ENCODE data around the gene FOXF2. TPM values are rescaled to one million over a fixed set of nuclear protein-coding genes. Genes with fewer than 3 reads are reported as not detected.

FOXF2 gene
- total and polyA plus RNA-seq, 2 of the 13 experiments (the other 11 are each of a cell fraction or from before 2014, with no cell fraction given): not detected

DNA sequence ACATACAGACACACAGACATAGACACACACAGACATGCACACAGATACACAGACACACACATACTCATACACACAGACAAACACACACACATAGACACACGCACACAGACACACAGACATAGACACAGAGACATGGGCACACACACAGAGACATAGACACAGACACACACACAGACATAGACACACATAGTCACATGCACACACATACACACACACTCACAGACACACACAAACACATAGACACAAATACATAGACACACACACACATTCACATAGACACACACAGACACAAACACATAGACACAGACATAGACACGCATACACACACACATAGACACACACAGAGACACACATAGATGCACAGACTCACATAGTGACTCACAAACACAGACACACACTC lies 13.5 kb downstream of the FOXF2 start:
- H3K36me3 ChIP-seq (replicated peaks in 1 of 2; ENCODE audit: control insufficient read depth in 1 of 2, insufficient read depth in 2 of 2, low read length in 2 of 2): no peaks in the 10 kb centered on the region
- ChIA-PET POLR2A (no interaction called here), CTCF (ENCODE audit: low intra/inter-chr PET ratio, low total read pairs) (no interaction called here)
- H4K20me1 ChIP-seq (ENCODE audit: insufficient read depth, low read length): no peaks in the 10 kb centered on the region
- no peak overlapping the region for H3K4me3 ChIP-seq (replicated peaks in 1 of 3; ENCODE audit: insufficient read depth in 1 of 3, low read depth in 2 of 3, low read length in 3 of 3)
- ATAC-seq (no peak), DNase-seq (ENCODE audit: low spot score) (no peak), FAIRE-seq (peak; percentile 84)
- BruUV-seq (replicated peaks): no TSS peak
- H3K9ac ChIP-seq (ENCODE audit: insufficient read depth, low read depth, low read length): no peak overlapping the region
- WGBS (ENCODE audit: low lambda C conversion rate): 0% methylated on average over 2 of the region's 2 CpGs
- H3K4me2 ChIP-seq (ENCODE audit: low read depth, low read length): no peak overlapping the region
- no peaks in the 10 kb centered on the region for H3K9me3 ChIP-seq (ENCODE audit: low read length)
- no peak overlapping the region for H2AFZ ChIP-seq (ENCODE audit: low read length)
- no peaks in the 10 kb centered on the region for H3K79me2 ChIP-seq (ENCODE audit: insufficient read depth, low read length)
- H3K27ac ChIP-seq (ENCODE audit: extremely low read length, insufficient read depth, low read length): no peak overlapping the region
- intact Hi-C loops (cut with micrococcal nuclease; ENCODE audit: unreplicated experiment): no loop called here
- in situ Hi-C loops (cut with HindIII; ENCODE audit: extremely low pct_ligation_motif_present, low pct_unique_long_range_greater_than_20kb): no loop called here
- peaks cover 20 to 95% of the 10 kb centered on the region in 2 experiments; a peak in 4 of 5 replicates for H3K27me3 ChIP-seq (ENCODE audit: control insufficient read depth in 1 of 2, insufficient read depth in 2 of 2, low read length in 2 of 2)
- no peaks in the 10 kb centered on the region for H3K4me1 ChIP-seq (ENCODE audit: insufficient read depth, low read length)
- TF ChIP-seq NCOA5 (CRISPR knock-in tag; IDR thresholded peaks at IDR 0.05) (no peak), LCORL (IDR thresholded peaks at IDR 0.05) (0 out of 2 replicates have a peak, but pooled peaks have one; percentile 10), LCORL (CRISPR knock-in tag; IDR thresholded peaks at IDR 0.05) (no peak), ZC3H4 (CRISPR knock-in tag; IDR thresholded peaks at IDR 0.05; ENCODE audit: borderline replicate concordance) (no peak), SOX6 (IDR thresholded peaks at IDR 0.05) (peak; percentile 40; the same call in 1 of the 2 replicates), SOX6 (CRISPR knock-in tag; IDR thresholded peaks at IDR 0.05) (no peak), ZFP36L2 (CRISPR knock-in tag; IDR thresholded peaks at IDR 0.05) (no peak), IRX3 (CRISPR knock-in tag; IDR thresholded peaks at IDR 0.05; ENCODE audit: borderline replicate concordance, low read depth) (no peak), FIP1L1 (IDR thresholded peaks at IDR 0.05; ENCODE audit: borderline replicate concordance, insufficient read depth, low read depth, low read length) (no peak), ZSCAN22 (CRISPR knock-in tag; IDR thresholded peaks at IDR 0.05) (no peak), ZMYM3 (CRISPR knock-in tag; IDR thresholded peaks at IDR 0.05) (no peak), ZNF282 (IDR thresholded peaks at IDR 0.05; ENCODE audit: partially characterized antibody) (peak; percentile 5), ZFP36L1 (CRISPR knock-in tag; IDR thresholded peaks at IDR 0.05) (no peak), HOXA3 (CRISPR knock-in tag; IDR thresholded peaks at IDR 0.05) (no peak), FOXK2 (IDR thresholded peaks at IDR 0.05) (peak; percentile 11; the same call in 1 of the 2 replicates), ZNF569 (CRISPR knock-in tag; IDR thresholded peaks at IDR 0.05; ENCODE audit: borderline replicate concordance) (no peak), ZSCAN30 (CRISPR knock-in tag; IDR thresholded peaks at IDR 0.05) (no peak), SAFB2 (CRISPR knock-in tag; IDR thresholded peaks at IDR 0.05; ENCODE audit: borderline replicate concordance, low read depth) (no peak), SP1 (IDR thresholded peaks at IDR 0.05) (no peak; the same call in 1 of the 2 replicates), SP1 (CRISPR knock-in tag; IDR thresholded peaks at IDR 0.05) (no peak)
- TF ChIP-seq, protein P1, sequence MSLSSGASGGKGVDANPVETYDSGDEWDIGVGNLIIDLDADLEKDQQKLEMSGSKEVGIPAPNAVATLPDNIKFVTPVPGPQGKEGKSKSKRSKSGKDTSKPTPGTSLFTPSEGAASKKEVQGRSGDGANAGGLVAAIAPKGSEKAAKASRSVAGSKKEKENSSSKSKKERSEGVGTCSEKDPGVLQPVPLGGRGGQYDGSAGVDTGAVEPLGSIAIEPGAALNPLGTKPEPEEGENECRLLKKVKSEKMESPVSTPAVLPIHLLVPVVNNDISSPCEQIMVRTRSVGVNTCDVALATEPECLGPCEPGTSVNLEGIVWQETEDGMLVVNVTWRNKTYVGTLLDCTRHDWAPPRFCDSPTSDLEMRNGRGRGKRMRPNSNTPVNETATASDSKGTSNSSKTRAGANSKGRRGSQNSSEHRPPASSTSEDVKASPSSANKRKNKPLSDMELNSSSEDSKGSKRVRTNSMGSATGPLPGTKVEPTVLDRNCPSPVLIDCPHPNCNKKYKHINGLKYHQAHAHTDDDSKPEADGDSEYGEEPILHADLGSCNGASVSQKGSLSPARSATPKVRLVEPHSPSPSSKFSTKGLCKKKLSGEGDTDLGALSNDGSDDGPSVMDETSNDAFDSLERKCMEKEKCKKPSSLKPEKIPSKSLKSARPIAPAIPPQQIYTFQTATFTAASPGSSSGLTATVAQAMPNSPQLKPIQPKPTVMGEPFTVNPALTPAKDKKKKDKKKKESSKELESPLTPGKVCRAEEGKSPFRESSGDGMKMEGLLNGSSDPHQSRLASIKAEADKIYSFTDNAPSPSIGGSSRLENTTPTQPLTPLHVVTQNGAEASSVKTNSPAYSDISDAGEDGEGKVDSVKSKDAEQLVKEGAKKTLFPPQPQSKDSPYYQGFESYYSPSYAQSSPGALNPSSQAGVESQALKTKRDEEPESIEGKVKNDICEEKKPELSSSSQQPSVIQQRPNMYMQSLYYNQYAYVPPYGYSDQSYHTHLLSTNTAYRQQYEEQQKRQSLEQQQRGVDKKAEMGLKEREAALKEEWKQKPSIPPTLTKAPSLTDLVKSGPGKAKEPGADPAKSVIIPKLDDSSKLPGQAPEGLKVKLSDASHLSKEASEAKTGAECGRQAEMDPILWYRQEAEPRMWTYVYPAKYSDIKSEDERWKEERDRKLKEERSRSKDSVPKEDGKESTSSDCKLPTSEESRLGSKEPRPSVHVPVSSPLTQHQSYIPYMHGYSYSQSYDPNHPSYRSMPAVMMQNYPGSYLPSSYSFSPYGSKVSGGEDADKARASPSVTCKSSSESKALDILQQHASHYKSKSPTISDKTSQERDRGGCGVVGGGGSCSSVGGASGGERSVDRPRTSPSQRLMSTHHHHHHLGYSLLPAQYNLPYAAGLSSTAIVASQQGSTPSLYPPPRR (CRISPR knock-in tag; IDR thresholded peaks at IDR 0.05; ENCODE audit: borderline replicate concordance): no peak
- TF ChIP-seq, protein P2, sequence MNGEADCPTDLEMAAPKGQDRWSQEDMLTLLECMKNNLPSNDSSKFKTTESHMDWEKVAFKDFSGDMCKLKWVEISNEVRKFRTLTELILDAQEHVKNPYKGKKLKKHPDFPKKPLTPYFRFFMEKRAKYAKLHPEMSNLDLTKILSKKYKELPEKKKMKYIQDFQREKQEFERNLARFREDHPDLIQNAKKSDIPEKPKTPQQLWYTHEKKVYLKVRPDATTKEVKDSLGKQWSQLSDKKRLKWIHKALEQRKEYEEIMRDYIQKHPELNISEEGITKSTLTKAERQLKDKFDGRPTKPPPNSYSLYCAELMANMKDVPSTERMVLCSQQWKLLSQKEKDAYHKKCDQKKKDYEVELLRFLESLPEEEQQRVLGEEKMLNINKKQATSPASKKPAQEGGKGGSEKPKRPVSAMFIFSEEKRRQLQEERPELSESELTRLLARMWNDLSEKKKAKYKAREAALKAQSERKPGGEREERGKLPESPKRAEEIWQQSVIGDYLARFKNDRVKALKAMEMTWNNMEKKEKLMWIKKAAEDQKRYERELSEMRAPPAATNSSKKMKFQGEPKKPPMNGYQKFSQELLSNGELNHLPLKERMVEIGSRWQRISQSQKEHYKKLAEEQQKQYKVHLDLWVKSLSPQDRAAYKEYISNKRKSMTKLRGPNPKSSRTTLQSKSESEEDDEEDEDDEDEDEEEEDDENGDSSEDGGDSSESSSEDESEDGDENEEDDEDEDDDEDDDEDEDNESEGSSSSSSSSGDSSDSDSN (CRISPR knock-in tag; IDR thresholded peaks at IDR 0.05): no peak

Measured in HepG2 (cell line).